Panc1 (cell line): Measurements from ENCODE around the gene CYP2C18.

ENCODE experiments used
- POLR2AphosphoS5 ChIP-seq: IDR thresholded peaks from 2 replicates; pipeline ENCODE4 v1.6.1; 2012; ENCODE audit warnings: mild to moderate bottlenecking, low read depth, low read length, moderate library complexity
- SIN3A ChIP-seq: IDR thresholded peaks from 2 replicates; pipeline ENCODE4 v1.6.1; 2012; ENCODE audit warnings: low read depth, mild to moderate bottlenecking, low read length, moderate library complexity, borderline replicate concordance; ENCODE audit not compliant: insufficient read depth
- TF ChIP-seq, protein P1 (sequence below): fragments of 450-650 bp; IDR thresholded peaks from 2 replicates; pipeline ENCODE4 v1.5.1; 2017; ENCODE audit warnings: mild to moderate bottlenecking

DNA sequence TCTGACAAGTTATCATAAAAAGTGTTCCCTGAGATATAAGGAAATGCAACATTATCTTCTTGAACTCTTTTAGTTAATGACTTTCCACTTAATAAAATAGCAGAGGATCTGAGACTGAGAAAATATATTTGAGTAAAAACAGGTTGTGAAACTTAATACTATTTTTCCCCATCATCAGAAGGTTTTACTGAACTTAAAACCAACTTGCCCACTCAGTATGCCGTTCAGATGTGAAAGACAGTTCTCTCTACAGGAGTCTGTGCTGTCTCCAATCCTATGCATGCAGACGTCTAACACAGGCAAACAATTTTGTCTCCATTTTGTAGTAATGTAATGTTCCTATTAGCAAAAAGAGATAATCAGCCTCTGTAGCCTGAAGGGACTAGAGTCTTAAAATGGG, 38.2 kb upstream of the CYP2C18 start:
- TF ChIP-seq POLR2AphosphoS5, result no peak
- TF ChIP-seq, protein P1, sequence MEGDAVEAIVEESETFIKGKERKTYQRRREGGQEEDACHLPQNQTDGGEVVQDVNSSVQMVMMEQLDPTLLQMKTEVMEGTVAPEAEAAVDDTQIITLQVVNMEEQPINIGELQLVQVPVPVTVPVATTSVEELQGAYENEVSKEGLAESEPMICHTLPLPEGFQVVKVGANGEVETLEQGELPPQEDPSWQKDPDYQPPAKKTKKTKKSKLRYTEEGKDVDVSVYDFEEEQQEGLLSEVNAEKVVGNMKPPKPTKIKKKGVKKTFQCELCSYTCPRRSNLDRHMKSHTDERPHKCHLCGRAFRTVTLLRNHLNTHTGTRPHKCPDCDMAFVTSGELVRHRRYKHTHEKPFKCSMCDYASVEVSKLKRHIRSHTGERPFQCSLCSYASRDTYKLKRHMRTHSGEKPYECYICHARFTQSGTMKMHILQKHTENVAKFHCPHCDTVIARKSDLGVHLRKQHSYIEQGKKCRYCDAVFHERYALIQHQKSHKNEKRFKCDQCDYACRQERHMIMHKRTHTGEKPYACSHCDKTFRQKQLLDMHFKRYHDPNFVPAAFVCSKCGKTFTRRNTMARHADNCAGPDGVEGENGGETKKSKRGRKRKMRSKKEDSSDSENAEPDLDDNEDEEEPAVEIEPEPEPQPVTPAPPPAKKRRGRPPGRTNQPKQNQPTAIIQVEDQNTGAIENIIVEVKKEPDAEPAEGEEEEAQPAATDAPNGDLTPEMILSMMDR, result no peak
- no peak for TF ChIP-seq SIN3A
